Endothelial cell of umbilical vein (primary cell): ENCODE data around the gene ATP13A3. TPM values are rescaled to one million over a fixed set of nuclear protein-coding genes. Genes with fewer than 3 reads are reported as not detected.

ENCODE experiments used
- BruUV-seq: library from RNA; stranded (reverse); fragments of 400-500 nt; replicated peaks from 2 replicates; lab custom pipeline; 2021; lab: Mats Ljungman, UMichigan
- CTCF ChIA-PET: fragments of 300-600, 350-600 bp; sonication (Branson Sonifier 250); formaldehyde crosslinking; loops from one replicate; lab custom pipeline; 2021; ENCODE audit warnings: antibody characterized with exemption, inconsistent platforms; lab: Charles Lee
- POLR2A ChIA-PET: fragments of 300-600, 350-600 bp; sonication (Branson Sonifier 250); formaldehyde crosslinking; loops from one replicate; lab custom pipeline; 2021; ENCODE audit warnings: antibody characterized with exemption, inconsistent platforms; lab: Charles Lee
- DNase-seq: peaks from one replicate; pipeline ENCODE4 v3.0.0-alpha.2; 2011; ENCODE audit warnings: low read depth, low spot score
- FAIRE-seq: peaks from 2 replicates; lab custom pipeline; 2011; peaks lifted over from hg19 to GRCh38; lab: Jason Lieb, UNC
- H2AFZ ChIP-seq: 2 replicates; pipeline ENCODE4 v1.6.0; 2012; ENCODE audit warnings: low read depth, low read length, control low read depth, inconsistent platforms
- H3K27ac ChIP-seq: 2 replicates; pipeline ENCODE4 v1.5.1; 2011; ENCODE audit warnings: low read depth, mild to moderate bottlenecking, control low read depth, low read length, moderate library complexity; ENCODE audit not compliant: insufficient read depth
- H3K27me3 ChIP-seq, 2 experiments: 2 replicates each; pipeline versions ENCODE4 v1.6.0 to v1.6.1; 2011; ENCODE audit warnings: low read length in 2 of 2, mixed read lengths in 1 of 2; ENCODE audit not compliant: control insufficient read depth in 2 of 2, insufficient read depth in 2 of 2
- H3K36me3 ChIP-seq, 2 experiments: 2 replicates in 1 of 2; 3 replicates in 1 of 2; pipeline ENCODE4 v1.5.1; 2011; ENCODE audit warnings: low read length in 2 of 2, mild to moderate bottlenecking in 1 of 2, moderate library complexity in 1 of 2; ENCODE audit not compliant: control insufficient read depth in 2 of 2, insufficient read depth in 2 of 2; ENCODE audit errors: extremely low read depth in 1 of 2
- H3K4me1 ChIP-seq: 3 replicates; pipeline ENCODE4 v1.5.1; 2011; ENCODE audit warnings: mild to moderate bottlenecking, low read length; ENCODE audit not compliant: control insufficient read depth, insufficient read depth; ENCODE audit errors: extremely low read depth
- H3K4me2 ChIP-seq: 2 replicates; pipeline ENCODE4 v1.6.1; 2011; ENCODE audit warnings: low read length, control low read depth, mixed read lengths; ENCODE audit not compliant: insufficient read depth
- H3K4me3 ChIP-seq, 3 experiments: fragments of 200-600 bp in 1 of 3; sonication (generic), shearing (Covaris generic) in 1 of 3; replicated peaks in 1 of 3; 2 replicates each; pipeline ENCODE4 v1.5.1; 2011 to 2016; ENCODE audit warnings: control low read depth in 3 of 3, low read length in 3 of 3, mild to moderate bottlenecking in 2 of 3, inconsistent platforms in 1 of 3, low read depth in 1 of 3, moderate library complexity in 1 of 3; ENCODE audit not compliant: insufficient read depth in 1 of 3
- H3K79me2 ChIP-seq: 2 replicates; pipeline ENCODE4 v1.6.0; 2012; ENCODE audit warnings: low read length, inconsistent platforms; ENCODE audit not compliant: control insufficient read depth, insufficient read depth
- H3K9ac ChIP-seq: replicated peaks from 2 replicates; pipeline ENCODE3; 2011; ENCODE audit warnings: low read length, control low read depth; ENCODE audit not compliant: insufficient read depth; ENCODE audit errors: extremely low read depth
- H3K9me1 ChIP-seq: replicated peaks from 3 replicates; pipeline ENCODE4 v1.6.0; 2011; ENCODE audit warnings: mild to moderate bottlenecking, low read length; ENCODE audit not compliant: control insufficient read depth, insufficient read depth; ENCODE audit errors: extremely low read depth
- H3K9me3 ChIP-seq: replicated peaks from 2 replicates; pipeline ENCODE4 v1.5.1; 2012; ENCODE audit warnings: low read length, inconsistent platforms; ENCODE audit not compliant: control insufficient read depth, insufficient read depth
- H4K20me1 ChIP-seq: replicated peaks from 2 replicates; pipeline ENCODE3; 2011; ENCODE audit warnings: mild to moderate bottlenecking, low read length; ENCODE audit not compliant: control insufficient read depth, insufficient read depth; ENCODE audit errors: extremely low read depth
- CTCF ChIP-seq, 2 donors: IDR thresholded peaks; 1 replicate in 1 of 2; 2 replicates in 1 of 2; pipeline ENCODE4 v1.5.1; 2011; ENCODE audit warnings: low read length in 2 of 2, mild to moderate bottlenecking in 2 of 2, moderate library complexity in 2 of 2, control low read depth in 1 of 2, inconsistent platforms in 1 of 2, low read depth in 1 of 2; ENCODE audit not compliant: insufficient read depth in 1 of 2; ENCODE audit errors: extremely low read depth in 1 of 2
- EZH2 ChIP-seq: IDR thresholded peaks from 2 replicates; pipeline ENCODE4 v1.6.1; 2012; ENCODE audit warnings: borderline replicate concordance, low read depth, mild to moderate bottlenecking, moderate library complexity, low read length, inconsistent platforms; ENCODE audit not compliant: severe bottlenecking
- FOS ChIP-seq: IDR thresholded peaks from 2 replicates; pipeline ENCODE4 v1.6.1; 2011; ENCODE audit warnings: mild to moderate bottlenecking, low read length, moderate library complexity, borderline replicate concordance; ENCODE audit not compliant: insufficient read depth
- GATA2 ChIP-seq: IDR thresholded peaks from 2 replicates; pipeline ENCODE4 v1.7.0; 2011; ENCODE audit warnings: low read depth, mild to moderate bottlenecking, moderate library complexity, mixed read lengths, low read length; ENCODE audit not compliant: insufficient read length, insufficient read depth
- JUN ChIP-seq: IDR thresholded peaks from 2 replicates; pipeline ENCODE4 v1.6.1; 2011; ENCODE audit warnings: borderline replicate concordance, low read depth; ENCODE audit not compliant: insufficient read length, insufficient read depth
- MYC ChIP-seq: IDR thresholded peaks from one replicate; pipeline ENCODE4 v1.6.1; 2011; ENCODE audit warnings: mild to moderate bottlenecking, low read depth, low read length
- POLR2A ChIP-seq: IDR thresholded peaks from 2 replicates; pipeline ENCODE4 v1.6.1; 2012; ENCODE audit warnings: low read depth, mild to moderate bottlenecking, control low read depth, low read length
- POLR2AphosphoS5 ChIP-seq: IDR thresholded peaks from 2 replicates; pipeline ENCODE4 v1.6.1; 2012; ENCODE audit warnings: low read depth, mild to moderate bottlenecking, control low read depth, low read length, moderate library complexity; ENCODE audit not compliant: insufficient read depth
- dilution Hi-C: fragments of 300-500 bp; cut with MboI; formaldehyde crosslinking; loops from one replicate; pipeline ENCODE4 v1.15.0; 2019; ENCODE audit warnings: low sequenced_read_pairs; ENCODE audit not compliant: extremely low pct_ligation_motif_present
- intact Hi-C: fragments of 100-400 bp; cut with micrococcal nuclease; formaldehyde crosslinking; loops from one replicate; pipeline ENCODE4 v1.10.0; 2022
- polyA plus RNA-seq, 4 experiments: library from polyadenylated mRNA; depleted of rRNA in 3 of 4; stranded (reverse) in 3 of 4; unstranded in 1 of 4; fragments of >200 nt; gene quantifications; 2 replicates each; pipeline versions ENCODE4 v1.2.1 to v1.2.3, GENCODE V29; 2011 to 2012; ENCODE audit warnings: missing spikeins in 1 of 4
- total RNA-seq: library from RNA; stranded (reverse); gene quantifications from 2 replicates; pipeline ENCODE4 v1.2.3, GENCODE V29; 2021
- TF ChIP-seq, protein P1 (sequence below): IDR thresholded peaks from 2 replicates; pipeline ENCODE4 v1.6.1; 2011; ENCODE audit not compliant: insufficient read depth, insufficient read length

ATP13A3 gene
- total and polyA plus RNA-seq, 2 donors (not counting 3 experiments of a cell fraction or from before 2014, with no cell fraction given): 12.0 to 59.0 TPM

GRCh38 chr3:194384156-194384555 lies 102.6 kb downstream of the ATP13A3 start:
- no TSS peak for BruUV-seq
- Histone ChIP-seq H3K79me2 (no peaks in the 10 kb centered on the region), H4K20me1 (no peaks in the 10 kb centered on the region), H3K4me3 (no peak overlapping the region), H3K27ac (no peak overlapping the region), H2AFZ (no peak overlapping the region), H3K36me3 (no peaks in the 10 kb centered on the region), H3K9me1 (no peaks in the 10 kb centered on the region), H3K4me1 (no peaks in the 10 kb centered on the region), H3K9ac (no peak overlapping the region), H3K9me3 (no peaks in the 10 kb centered on the region), H3K27me3 (peaks cover 6 to 21% of the 10 kb centered on the region in 2 experiments), H3K4me2 (no peak overlapping the region)
- FAIRE-seq (no peak), DNase-seq (no peak)
- TF ChIP-seq CTCF (IDR thresholded peaks at IDR 0.05; ENCODE audit: extremely low read depth in 1 of 2, insufficient read depth in 1 of 2, low read depth in 1 of 2, low read length in 2 of 2): no peak
- TF ChIP-seq POLR2A: no peak
- TF ChIP-seq JUN: no peak
- intact Hi-C loops: no loop called here
- ChIA-PET CTCF (interaction anchor here (1.7 kb wide), 1 partner anchor 40 kb away, joined by 6 read pairs; no protein-coding TSS in a partner anchor), POLR2A (no interaction called here)
- dilution Hi-C loops: no loop called here

- POLR2A ChIA-PET: no interaction called here
- Histone ChIP-seq H3K79me2 (no peaks in the 10 kb centered on the region), H3K27ac (no peak overlapping the region), H3K9ac (no peak overlapping the region), H3K9me3 (no peaks in the 10 kb centered on the region), H4K20me1 (no peaks in the 10 kb centered on the region), H3K4me2 (no peak overlapping the region), H3K27me3 (peaks cover 6 to 21% of the 10 kb centered on the region in 2 experiments), H3K4me1 (no peaks in the 10 kb centered on the region), H3K4me3 (no peak overlapping the region), H3K36me3 (no peaks in the 10 kb centered on the region), H2AFZ (no peak overlapping the region), H3K9me1 (no peaks in the 10 kb centered on the region)
- no TSS peak for BruUV-seq
- no peak for FAIRE-seq
- TF ChIP-seq GATA2: no peak
- no peak for TF ChIP-seq JUN
- TF ChIP-seq POLR2A: no peak
- TF ChIP-seq FOS: no peak
- TF ChIP-seq CTCF (IDR thresholded peaks at IDR 0.05; ENCODE audit: extremely low read depth in 1 of 2, insufficient read depth in 1 of 2, low read depth in 1 of 2, low read length in 2 of 2): no peak
- no peak for TF ChIP-seq EZH2
- TF ChIP-seq, protein P1, sequence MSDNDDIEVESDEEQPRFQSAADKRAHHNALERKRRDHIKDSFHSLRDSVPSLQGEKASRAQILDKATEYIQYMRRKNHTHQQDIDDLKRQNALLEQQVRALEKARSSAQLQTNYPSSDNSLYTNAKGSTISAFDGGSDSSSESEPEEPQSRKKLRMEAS: no peak
- TF ChIP-seq MYC: no peak
- TF ChIP-seq POLR2AphosphoS5: no peak
- DNase-seq: no peak
- intact Hi-C loops (no loop called here), dilution Hi-C loops (no loop called here)
- CTCF ChIA-PET: interaction anchor here (1.0 to 1.7 kb wide), 2 partner anchors 39 to 40 kb away, joined by 4 to 6 read pairs; no protein-coding TSS in a partner anchor
Observed at GRCh38 chr3:194383276-194383940, 103.4 kb downstream of the ATP13A3 start.
